HG02943 (cell line): ENCODE measurements around the gene MSI2.
"Not testable (repeated sequence)": the region's sequence is repeated elsewhere in the genome, so short reads cannot be mapped to it uniquely, and the experiment has no call there.

Experiments used
- ATAC-seq: cut with Tn5 transposase; IDR thresholded peaks from one replicate; pipeline ENCODE4 v1.9.1; 2021; ENCODE audit warnings: mild to moderate bottlenecking, low read depth, moderate library complexity; ENCODE audit not compliant: unreplicated experiment

MSI2 gene

GRCh38 chr17:57288773-57289121, 32.4 kb downstream of the MSI2 start:
- no peak for ATAC-seq

GRCh38 chr17:57289130-57289529, 32.8 kb downstream of the MSI2 start:
- ATAC-seq = no peak

- no peak for ATAC-seq
These were observed 33.3 kb downstream of the MSI2 start for GRCh38 chr17:57289613-57290012.

GRCh38 chr17:57290981-57291380, 34.7 kb downstream of the MSI2 start:
- no peak for ATAC-seq

- no peak for ATAC-seq
These were observed 35.8 kb downstream of the MSI2 start for GRCh38 chr17:57292091-57292490.

- ATAC-seq = no peak
These were observed 36.8 kb downstream of the MSI2 start for GRCh38 chr17:57293077-57293476.

- ATAC-seq = no peak
These were observed 37.8 kb downstream of the MSI2 start for GRCh38 chr17:57294101-57294500.

- ATAC-seq = no peak
These were observed 38.5 kb downstream of the MSI2 start for GRCh38 chr17:57294629-57295501.

- ATAC-seq = no peak
These were observed 39.3 kb downstream of the MSI2 start for GRCh38 chr17:57295526-57296023.

- ATAC-seq = no peak
These were observed 39.9 kb downstream of the MSI2 start for GRCh38 chr17:57296231-57296630.

GRCh38 chr17:57299176-57299575, 42.9 kb downstream of the MSI2 start:
- no peak for ATAC-seq

GRCh38 chr17:57300592-57300991, 44.3 kb downstream of the MSI2 start:
- not testable (repeated sequence) for ATAC-seq

GRCh38 chr17:57302690-57303465, 46.6 kb downstream of the MSI2 start:
- ATAC-seq = no peak

GRCh38 chr17:57305144-57305728, 48.9 kb downstream of the MSI2 start:
- ATAC-seq = no peak

GRCh38 chr17:57305908-57306504, 49.7 kb downstream of the MSI2 start:
- no peak for ATAC-seq

- no peak for ATAC-seq
These were observed 52.3 kb downstream of the MSI2 start for GRCh38 chr17:57308543-57309186.

- ATAC-seq = no peak
These were observed 53.2 kb downstream of the MSI2 start for GRCh38 chr17:57309479-57309878.

- no peak for ATAC-seq
These were observed 55.2 kb downstream of the MSI2 start for GRCh38 chr17:57311281-57312216.

GRCh38 chr17:57312242-57312641, 55.9 kb downstream of the MSI2 start:
- no peak for ATAC-seq
